HG03432 (cell line): ENCODE results near the gene GPAM.
A peak's percentile ranks its signal among the peaks of the same experiment; 100 is the strongest.
"Not testable (repeated sequence)": the region's sequence is repeated elsewhere in the genome, so short reads cannot be mapped to it uniquely, and the experiment has no call there.

ENCODE experiments used
- ATAC-seq: cut with Tn5 transposase; IDR thresholded peaks from one replicate; pipeline ENCODE4 v1.9.1; 2021; ENCODE audit warnings: mild to moderate bottlenecking, moderate library complexity; ENCODE audit not compliant: unreplicated experiment

The GPAM gene

GRCh38 chr10:112183329-112184051, at the start of gene GPAM:
GPAM (minus strand) TSS chr10:112183765; CDS start chr10:112181784, 1,981 bp downstream.
- ATAC-seq, result peak; percentile 95

- ATAC-seq, result peak; percentile 62
These were observed 49.1 kb upstream of the GPAM start for GRCh38 chr10:112232670-112233069.

GRCh38 chr10:112231602-112232400, 48.2 kb upstream of the GPAM start:
- ATAC-seq, result no peak

GRCh38 chr10:112230325-112230988, 46.9 kb upstream of the GPAM start:
- ATAC-seq, result no peak

- ATAC-seq, result no peak
These were observed 46.3 kb upstream of the GPAM start for GRCh38 chr10:112229901-112230300.

- no peak for ATAC-seq
These were observed 45.5 kb upstream of the GPAM start for GRCh38 chr10:112229096-112229495.

- not testable (repeated sequence) for ATAC-seq
These were observed 45.0 kb upstream of the GPAM start for GRCh38 chr10:112228366-112229088.

- no peak for ATAC-seq
These were observed 43.9 kb upstream of the GPAM start for GRCh38 chr10:112227331-112227987.

- no peak for ATAC-seq
These were observed 43.1 kb upstream of the GPAM start for GRCh38 chr10:112226439-112227248.

- no peak for ATAC-seq
These were observed 42.3 kb upstream of the GPAM start for GRCh38 chr10:112225771-112226438.

- ATAC-seq, result no peak
These were observed 41.5 kb upstream of the GPAM start for GRCh38 chr10:112224933-112225529.

- ATAC-seq, result no peak
These were observed 40.2 kb upstream of the GPAM start for GRCh38 chr10:112223725-112224124.

GRCh38 chr10:112222799-112223198, 39.2 kb upstream of the GPAM start:
- ATAC-seq, result no peak

GRCh38 chr10:112221545-112221944, 38.0 kb upstream of the GPAM start:
- no peak for ATAC-seq

GRCh38 chr10:112218960-112219359, 35.4 kb upstream of the GPAM start:
- ATAC-seq, result no peak

- ATAC-seq, result no peak
These were observed 34.4 kb upstream of the GPAM start for GRCh38 chr10:112218036-112218390.

GRCh38 chr10:112217386-112218035, 33.9 kb upstream of the GPAM start:
- ATAC-seq, result no peak

GRCh38 chr10:112216966-112217365, 33.4 kb upstream of the GPAM start:
- ATAC-seq, result no peak
